AG20443 (cell line): ENCODE data around the gene RLN3.

ENCODE experiments used
- DNase-seq: peaks from one replicate; pipeline ENCODE4 v3.0.0; 2012; ENCODE audit warnings: low spot score, mixed read lengths

Gene RLN3

DNA sequence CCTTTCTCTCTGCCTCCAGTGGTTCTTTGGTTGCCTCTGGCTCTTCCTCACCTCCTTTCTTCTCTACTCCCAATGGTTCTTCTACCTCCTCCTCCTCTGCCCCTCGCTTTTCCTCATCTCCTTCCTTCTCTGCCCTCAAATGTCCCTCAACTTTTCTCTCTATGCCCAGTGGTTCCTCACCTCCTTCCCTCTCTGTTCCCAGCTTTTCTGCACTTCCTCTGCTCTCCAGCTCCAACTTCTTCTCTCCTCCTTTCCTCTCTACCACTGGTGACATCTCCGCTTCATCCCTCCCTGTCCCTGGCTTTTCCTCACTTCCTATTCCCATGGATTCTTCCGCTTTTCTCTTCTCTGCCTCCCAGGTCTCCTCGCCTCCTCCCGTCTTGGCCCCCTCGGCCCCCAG, 26.2 kb downstream of the RLN3 start:
- DNase-seq = no peak

DNA sequence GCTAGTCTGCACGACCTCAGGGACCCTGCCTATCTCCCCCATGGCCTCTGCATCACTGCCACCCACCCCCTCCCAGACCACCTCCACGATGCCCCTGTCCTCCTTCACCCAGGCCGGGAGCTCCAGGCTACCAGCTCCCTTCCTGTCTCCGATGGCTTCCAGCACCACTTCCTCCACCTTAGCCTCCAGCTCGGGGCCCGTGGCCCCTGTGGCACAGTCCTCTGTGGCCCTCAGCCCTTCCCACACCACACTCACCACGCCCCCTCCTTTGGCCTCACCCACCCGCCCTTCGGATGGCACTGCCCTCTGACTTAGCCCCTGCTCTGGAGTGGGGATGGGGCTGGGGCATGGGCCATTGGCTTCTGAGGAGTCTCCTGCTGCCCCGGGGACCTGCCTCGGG, 26.8 kb downstream of the RLN3 start:
- peak; percentile 4 for DNase-seq

DNA sequence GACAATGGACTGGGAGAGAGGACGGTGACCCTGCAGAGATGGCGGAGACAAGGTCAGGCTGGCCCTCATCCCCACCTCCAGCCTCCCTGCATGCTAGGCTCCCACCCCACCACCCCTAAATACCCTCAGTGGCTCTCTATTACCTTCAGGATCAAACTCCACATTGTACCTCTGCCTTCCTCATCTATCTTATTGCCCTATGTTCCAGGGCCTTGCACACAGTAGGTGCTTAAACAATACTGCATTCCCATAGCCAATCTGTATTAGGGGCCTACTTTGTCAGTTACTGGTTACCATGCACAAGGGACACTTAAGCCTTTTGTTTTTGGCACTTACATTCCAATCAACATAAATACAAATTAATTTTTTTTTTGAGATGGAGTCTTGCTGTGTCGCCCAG, 27.4 kb downstream of the RLN3 start:
- DNase-seq = no peak

DNA sequence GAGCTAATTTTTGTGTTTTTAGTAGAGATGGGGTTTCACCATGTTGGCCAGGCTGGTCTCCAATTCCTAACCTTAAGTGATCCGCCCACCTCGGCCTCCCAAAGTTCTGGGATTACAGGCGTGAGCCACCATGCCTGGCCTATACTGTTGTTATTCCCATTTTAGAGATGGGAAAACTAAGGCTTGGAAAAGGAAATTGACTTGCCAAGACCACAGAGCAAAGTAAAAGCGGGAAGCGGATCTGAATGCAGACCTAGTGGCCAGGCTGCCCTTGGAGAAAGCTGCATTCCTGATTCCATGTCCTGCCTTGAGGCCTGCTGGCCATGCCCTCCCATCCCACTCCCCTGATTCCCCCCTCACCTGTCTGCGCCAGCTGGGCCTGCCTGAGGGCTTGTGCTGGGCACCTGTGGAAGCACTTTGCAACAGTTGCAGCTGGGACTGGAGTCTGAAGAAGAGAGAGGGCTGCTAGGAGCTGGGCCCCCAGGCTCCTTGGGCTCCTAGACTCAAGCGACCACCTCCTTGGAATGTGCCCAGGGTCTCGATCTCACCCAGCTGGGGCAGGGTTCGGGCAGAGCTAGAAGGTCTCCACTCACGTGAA, 28.2 kb downstream of the RLN3 start:
- no peak for DNase-seq

DNA sequence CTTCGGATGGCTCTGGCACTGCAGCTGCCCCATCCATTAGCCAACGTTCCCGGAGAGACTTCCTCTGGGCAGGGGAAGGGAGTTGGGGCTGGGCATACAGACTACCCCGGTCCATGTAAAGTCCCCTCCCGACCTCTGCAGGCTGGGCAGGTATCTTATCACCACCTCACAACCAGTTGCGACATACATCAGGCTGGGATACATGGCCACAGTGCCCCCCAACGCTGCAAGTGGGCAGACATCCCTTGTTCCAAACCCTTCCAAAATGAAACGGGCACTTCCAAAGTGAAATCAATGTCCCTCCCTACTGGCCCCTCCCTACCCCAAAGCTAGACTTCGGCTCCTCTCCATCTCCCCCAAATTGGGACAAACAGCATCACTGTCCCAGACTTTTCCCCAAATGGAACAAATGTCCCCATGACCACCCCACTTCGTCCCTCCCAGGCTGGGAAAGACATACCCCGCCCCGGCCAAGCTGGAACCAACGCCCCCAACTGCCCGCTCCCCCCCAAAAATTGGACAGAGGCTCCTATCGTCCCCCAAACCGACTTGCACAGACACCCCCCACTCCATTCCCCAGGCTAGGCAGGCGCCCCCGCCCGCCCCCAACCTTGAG, 28.9 kb downstream of the RLN3 start:
- no peak for DNase-seq

DNA sequence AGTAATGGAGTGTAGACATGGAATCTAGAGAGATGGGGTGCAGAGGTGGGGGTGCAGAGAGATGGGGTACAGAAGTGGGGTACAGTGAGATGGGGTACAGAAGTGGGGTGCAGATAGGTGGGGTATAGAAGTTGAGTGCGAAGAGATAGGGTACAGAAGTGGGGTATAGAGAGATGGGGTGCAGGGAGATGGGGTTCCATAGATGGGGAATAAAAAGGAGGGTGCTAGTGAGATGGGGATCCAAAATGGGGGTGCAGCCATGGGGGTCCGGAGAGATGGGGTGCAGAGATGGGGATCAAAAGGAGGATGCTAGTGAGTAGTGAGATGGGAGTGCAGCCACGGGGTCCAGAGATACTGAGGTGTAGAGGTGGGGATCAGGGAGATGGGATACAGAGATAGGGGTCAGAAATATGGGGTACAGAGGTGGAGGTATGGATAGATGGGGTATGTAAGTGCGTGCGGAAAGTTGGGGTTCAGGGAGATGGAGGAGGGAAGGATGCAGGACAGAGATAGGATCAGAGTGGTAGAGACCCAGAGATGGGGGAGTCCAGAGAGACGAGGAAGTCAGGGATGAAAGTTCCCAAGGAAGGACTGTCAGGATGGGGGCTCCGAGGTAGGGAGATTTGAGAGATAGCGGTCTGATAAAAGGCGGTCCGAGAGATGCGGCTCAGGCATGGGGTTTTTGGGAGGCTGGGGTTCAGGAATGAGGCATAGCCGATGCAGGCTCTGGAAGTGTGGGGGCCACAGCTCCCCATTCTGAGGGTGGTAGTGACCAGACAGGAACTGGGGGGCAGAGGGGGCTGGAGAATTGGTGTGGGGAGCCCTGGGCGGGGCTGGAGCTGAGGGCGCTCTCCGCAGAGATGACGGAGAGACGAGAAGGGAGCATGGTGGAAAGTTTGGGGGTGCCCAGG, 30.5 kb downstream of the RLN3 start:
- no peak for DNase-seq

DNA sequence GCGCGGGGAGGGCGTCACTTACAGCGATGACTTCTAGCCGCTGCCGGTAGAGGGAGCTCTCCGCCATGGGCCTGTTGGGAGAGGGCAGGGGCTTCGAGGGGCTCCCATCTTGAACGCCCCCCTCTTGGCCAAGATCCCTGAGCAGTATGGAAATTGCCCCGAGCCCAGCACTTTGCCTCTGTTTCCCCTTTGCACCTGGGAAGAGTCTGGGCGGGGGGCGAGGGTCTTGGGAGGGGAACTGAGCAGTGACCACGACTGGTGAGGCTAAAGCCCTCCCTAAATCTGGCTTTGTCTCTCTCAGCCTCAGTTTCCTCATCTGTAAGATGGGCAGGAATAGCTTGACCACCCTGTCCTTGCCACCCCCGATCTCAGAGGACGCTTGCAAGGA, 31.1 kb downstream of the RLN3 start:
- DNase-seq = peak; percentile 54

DNA sequence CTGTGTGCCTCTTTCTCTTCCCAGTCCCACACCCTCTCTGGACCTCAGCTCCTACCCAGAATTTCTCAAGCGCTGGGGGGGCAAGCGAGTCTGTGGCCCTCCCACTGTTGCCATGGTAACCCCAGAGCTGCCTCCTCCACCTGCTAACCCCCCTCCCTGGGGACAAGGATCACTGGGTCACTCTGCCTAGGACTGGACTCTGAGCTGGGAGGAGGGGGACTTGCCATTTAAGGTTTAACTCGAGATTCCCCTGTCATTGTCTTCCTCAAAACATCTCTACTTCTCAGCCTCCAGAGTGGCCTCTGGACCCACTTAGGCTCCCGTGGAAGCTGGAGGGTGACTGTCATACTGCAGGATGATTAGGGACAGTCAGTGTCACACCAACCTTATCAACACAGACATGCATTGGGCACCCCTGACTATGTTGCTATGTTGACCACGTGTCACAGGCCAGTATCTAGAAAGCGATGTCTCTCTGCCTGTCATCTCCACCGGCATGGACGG, 31.8 kb downstream of the RLN3 start:
- DNase-seq = no peak

DNA sequence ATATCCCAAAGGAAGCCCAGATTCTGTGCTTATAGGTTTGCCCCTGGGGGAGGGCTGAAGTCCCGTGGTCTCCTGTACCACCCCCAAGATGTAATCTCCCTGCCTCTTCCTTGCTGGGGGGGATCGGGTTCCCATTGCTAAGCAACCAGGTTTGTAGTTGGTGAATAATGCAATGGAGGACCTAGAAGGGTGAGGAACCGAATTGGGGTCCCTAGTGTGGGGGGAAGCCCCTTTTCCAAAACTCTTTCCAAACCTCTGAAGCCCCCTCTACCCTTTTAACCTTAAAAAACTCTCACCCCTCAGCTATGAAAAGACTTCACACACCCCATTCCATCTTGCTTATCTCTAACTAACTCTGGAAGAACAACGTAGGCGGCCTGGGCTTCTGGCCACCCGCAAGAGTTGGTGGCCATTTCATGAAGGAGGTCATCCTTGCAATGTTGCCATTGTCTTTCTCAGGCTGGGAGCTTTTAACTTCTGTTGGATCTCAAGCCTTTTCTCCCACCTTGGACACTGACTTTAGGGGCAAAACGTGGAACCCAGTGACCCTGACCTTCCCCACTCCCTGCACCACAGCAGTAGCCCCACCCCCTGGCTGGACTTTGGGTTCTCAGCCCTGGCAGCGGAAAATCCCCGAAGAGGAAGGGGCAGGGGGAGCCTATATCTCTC, 33.3 kb downstream of the RLN3 start:
- no peak for DNase-seq

DNA sequence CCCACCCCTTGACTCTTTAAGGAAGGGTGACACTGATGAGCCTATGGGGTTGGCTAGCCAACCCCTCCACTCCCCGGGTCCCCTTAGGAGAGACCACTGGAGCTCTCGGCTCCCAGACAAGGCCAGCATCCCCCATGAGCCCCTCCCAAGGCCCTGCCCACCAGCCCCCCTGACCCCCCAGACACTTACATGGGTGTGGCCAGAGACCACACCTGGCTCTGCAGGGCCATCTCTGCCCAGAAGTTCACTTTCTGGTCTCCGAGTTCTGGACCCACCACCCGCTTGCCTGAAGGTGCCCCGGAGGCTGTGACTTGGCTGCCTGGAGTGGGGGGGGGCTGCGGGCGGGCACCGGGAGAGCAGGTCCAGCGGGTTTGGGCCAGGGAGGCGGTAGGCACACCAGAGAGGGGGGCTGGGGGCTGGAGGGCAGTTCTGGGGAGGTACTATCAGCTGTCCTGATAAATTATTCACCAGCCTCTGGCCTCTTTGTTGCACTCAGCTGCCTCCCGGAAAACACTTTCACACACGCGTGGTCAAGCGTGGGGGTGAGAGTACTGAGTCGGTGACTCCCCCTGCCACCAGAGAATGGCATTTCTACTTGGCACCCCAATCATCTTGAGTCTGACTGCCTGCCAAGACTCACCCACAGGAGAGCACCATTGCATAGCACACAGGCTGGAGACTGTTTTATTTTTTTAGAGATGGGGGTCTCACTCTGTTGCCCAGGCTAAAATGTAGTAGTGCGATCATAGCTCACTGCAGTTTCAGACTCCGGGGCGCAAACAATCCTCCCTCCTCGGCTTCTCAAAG, 34.0 kb downstream of the RLN3 start, which contains the start of gene PALM3:
Gene PALM3 (minus strand): TSS at position 326 of the 807 bp plus-strand sequence. CDS start 96 bp downstream, at position 230.
- DNase-seq = peak; percentile 4

DNA sequence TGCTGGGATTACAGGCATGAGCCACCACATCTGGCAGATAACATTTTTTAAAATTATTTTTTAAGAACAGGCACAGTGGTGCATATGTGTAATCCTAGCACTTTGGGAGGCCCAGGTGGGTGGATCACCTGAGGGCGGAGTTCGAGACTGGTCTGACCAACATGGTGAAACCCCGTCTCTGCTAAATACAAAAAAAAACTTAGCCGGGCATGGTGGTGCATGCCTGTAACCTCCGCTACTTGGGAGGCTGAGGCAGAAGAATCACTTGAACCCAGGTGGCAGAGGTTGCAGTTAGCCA, 34.6 kb downstream of the RLN3 start:
- DNase-seq = no peak

DNA sequence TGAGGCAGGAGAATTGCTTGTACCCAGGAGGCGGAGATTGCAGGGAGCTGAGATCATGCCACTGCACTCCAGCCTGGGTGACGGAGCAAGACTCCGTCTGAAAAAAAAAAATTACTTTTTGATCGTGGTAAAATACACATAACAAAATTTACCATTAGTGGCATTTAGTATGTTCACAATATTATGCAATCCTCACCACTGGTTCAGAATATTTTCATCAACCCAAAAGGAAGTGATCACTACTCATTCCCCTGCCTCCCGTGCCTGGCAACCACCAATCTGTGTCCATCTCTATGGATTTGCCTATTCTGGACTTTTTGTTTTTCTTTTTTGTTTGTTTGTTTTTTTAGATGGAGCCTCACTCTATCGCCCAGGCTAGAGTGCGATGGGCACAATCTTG, 35.2 kb downstream of the RLN3 start:
- DNase-seq = no peak

DNA sequence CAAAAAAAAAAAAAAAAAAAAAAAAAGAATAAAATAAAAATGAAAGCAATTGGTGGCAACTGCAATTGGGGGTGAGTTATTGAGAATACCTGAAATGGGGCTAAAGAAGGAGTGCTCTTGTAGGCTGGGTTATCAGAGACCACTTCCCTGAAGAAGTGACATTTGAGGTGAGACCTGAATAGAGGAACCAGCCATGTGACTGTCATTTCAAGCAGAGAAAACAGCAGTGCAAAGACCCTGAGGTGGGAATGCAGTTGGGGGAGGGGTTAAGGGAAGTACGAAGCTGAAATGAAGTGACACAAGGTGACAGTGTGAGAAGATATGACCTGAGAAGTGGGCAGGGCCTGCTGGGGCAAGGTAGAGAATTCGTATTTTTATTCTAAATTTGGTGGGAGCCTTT, 38.2 kb downstream of the RLN3 start:
- DNase-seq = no peak

DNA sequence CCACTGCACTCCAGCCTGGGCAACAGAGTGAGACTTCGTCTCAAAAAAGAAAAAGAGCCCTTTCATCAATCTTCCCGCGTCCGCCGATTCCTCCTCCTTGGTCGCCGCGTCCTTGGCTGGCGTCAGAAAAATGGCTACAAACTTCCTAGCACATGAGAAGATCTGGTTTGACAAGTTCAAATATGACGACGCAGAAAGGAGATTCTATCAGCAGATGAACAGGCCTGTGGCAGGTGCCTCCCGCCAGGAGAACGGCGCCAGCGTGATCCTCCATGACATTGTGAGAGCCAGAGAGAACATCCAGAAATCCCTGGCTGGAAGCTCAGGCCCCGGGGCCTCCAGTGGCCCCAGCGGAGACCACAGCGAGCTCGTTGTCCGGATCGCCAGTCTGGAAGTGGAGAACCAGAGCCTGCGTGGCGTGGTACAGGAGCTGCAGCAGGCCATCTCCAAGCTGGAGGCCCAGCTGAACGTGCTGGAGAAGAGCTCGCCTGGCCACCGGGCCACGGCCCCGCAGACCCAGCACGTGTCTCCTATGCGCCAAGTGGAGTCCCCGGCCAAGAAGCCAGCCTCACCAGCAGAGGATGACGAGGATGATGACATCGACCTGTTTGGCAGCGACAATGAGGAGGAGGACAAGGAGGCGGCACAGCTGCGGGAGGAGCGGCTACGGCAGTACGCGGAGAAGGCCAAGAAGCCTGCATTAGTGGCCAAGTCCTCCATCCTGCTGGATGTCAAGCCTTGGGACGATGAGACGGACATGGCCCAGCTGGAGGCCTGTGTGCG, 42.5 kb downstream of the RLN3 start:
- DNase-seq = no peak

DNA sequence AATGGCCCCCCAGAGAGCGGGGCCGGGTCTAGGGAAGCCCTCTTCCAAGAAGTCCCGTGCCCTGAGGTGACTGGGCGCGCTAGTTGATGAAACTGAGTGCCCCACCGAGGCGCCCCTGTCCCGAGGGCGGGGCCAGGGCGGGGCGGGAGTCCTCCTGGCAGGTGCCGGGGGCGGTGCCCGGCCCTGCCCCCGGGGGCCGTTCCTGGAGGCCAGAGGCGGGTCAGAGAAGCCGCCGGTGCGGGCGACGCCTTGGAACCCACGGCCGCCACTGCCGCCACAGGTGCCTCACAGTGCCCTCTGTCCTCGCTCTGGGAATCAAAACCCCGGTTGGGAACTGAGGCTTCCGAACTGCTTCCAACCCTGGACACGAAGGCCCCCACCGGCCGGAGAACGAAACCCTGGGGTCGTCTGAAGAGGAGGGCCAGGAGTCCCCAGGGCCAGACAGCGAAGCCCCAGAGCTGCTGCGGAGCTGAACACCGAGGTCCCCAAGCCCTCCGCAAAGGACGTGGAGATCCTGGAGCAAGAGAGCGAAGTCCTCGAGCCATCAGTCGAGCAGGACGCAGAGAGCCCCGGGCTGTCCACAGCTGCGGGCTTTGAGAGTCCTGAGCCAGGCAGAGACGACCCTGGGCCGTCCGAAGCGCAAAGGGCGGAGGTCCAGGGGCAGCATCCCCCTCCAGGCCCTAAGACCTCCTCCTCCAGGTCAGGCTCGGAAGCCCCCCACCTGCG, 44.8 kb downstream of the RLN3 start, which contains the start of gene MISP3:
Gene MISP3 (plus strand): TSS at position 252 of the 726 bp plus-strand sequence. CDS start 524 bp downstream, outside the sequence.
- no peak for DNase-seq

DNA sequence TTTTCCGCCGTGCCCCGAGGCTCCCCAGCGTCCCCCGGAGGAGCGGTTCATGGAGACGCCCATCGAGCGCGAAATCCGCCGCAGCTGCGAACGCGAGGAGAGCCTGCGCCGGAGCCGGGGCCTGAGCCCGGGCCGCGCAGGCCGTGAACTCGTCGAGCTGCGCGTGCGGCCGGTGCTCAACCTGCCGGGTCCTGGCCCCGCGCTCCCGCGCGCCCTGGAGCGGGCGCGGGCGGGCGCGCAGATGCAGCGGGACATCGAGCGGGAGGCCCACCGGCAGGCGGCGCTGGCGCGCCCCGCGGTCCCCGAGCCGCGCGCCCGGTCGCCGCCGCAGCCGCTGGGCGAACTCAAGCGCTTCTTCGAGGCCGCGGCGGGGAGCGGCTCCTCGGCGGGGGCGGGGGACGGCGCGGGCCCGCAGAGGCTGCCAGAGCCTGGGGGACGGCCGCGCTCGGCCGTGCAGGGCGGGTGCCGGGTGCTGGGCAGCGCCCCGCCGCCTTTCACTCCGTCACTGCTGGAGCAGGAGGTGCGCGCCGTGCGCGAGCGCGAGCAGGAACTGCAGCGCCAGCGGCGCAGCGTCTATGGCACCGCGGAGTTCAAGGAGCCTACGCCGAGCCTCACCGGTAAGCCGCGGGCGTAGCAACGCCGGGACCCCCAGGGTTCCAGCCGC, 45.4 kb downstream of the RLN3 start:
- peak; percentile 89 for DNase-seq

DNA sequence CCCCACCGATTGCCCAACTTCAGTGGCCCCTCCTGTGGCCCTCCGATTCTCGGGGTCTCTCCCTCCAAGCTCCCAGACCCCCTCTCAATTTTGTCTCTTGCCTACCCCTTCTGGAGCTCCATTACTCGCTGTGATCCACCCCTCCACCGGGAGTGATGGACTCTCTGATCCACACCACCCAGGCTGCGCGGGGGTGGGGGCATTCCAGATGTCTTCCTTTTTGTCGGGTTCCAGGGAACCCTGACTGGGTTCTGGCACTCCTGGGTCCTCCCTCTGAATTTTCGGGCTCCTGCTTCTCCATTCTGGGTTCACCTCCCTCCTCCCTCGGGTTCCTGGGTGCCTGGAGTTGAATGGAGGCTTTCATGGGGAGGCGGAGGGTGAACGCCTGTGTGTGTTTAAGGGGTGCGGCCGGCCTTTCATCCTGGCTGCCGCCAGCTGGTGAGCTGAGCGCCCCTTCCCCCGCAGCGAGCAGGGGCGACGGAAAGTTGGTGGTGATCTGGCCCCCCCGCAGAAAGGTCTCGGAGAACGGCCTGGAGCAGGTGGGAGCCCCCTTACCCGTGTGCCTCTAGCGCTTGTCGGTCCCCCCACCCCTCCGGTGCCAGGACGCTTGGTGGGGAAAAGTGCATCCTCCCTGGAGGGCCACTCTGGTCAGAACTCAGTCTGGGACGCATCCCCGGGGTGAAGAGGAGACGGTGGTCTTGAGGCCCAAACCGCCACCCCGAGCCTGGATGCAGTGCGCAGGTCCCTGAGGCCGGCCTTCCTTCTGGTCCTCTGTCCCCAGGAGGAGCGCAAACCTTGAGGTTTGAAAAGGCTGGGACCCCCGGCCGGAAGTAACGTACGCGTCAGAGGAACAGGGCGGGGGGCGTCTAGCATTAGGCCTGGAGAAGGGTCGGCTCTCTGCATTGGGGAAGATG, 46.2 kb downstream of the RLN3 start:
- DNase-seq = no peak

DNA sequence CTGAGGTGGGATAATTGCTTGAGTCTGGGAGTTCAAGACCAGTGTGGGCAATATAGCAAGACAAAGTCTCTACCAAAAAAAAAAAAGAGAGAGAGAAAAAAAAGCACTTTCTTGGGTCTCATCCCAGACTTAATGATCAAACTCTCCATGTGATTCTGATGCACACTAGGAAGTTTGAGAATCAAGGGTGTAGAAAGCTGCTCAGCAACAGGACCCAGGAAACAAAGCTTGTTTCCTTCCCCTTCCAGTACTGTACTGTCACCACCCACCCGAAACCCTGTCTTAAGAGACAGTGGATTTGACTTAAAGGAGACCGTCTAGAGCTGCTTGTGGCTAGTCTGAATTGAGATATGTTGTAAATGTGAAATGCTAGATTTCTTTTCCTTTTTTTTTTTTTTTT, 50.5 kb downstream of the RLN3 start:
- no peak for DNase-seq
